ENCODE results near the gene PSMD12. TPM values are rescaled to one million over a fixed set of nuclear protein-coding genes. Genes with fewer than 3 reads are reported as not detected.

Gene PSMD12
- total and polyA plus RNA-seq, 12 donors = 28.5 to 67.1 (median 48.4) TPM

DNA sequence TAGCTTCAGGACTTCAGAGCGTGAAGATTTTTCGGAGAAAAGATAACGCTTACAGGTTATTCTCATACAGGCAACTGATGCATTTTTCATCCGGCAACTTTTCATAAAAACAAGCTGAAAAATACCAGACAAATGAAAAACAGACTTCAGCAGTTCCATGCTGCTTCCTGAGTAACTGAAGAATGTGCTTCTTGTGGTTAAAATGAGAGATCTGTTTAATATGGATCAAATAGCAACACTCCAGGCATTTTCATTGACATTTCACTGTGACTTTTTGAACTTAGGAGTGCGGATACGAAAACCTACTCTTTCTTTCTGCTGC lies 10.0 kb upstream of the PSMD12 start:
- H3K4me3 ChIP-seq = peak overlapping the region; percentile 73 to 95 (median 92)
- H3K9me3 ChIP-seq = no peaks in the 10 kb centered on the region
- WGBS, 2 donors = 28 to 40% methylated on average over 6 of the region's 6 CpGs
- no peaks in the 10 kb centered on the region for H3K36me3 ChIP-seq
- no peaks in the 10 kb centered on the region for H3K27me3 ChIP-seq
- intact Hi-C loops (cut with DNase I) = loop anchor here (2.0 to 10.0 kb wide), 11 partner anchors 46 to 312 kb away; no protein-coding TSS in a partner anchor
- ATAC-seq (no peak), DNase-seq (no peak)
- H3K4me1 ChIP-seq = peaks cover 5 to 38% (median 22%) of the 10 kb centered on the region in 9 donors
- H3K27ac ChIP-seq = peak overlapping the region; percentile 93 to 97 (median 96)
- TF ChIP-seq, protein P1, sequence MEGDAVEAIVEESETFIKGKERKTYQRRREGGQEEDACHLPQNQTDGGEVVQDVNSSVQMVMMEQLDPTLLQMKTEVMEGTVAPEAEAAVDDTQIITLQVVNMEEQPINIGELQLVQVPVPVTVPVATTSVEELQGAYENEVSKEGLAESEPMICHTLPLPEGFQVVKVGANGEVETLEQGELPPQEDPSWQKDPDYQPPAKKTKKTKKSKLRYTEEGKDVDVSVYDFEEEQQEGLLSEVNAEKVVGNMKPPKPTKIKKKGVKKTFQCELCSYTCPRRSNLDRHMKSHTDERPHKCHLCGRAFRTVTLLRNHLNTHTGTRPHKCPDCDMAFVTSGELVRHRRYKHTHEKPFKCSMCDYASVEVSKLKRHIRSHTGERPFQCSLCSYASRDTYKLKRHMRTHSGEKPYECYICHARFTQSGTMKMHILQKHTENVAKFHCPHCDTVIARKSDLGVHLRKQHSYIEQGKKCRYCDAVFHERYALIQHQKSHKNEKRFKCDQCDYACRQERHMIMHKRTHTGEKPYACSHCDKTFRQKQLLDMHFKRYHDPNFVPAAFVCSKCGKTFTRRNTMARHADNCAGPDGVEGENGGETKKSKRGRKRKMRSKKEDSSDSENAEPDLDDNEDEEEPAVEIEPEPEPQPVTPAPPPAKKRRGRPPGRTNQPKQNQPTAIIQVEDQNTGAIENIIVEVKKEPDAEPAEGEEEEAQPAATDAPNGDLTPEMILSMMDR (IDR thresholded peaks at IDR 0.05) = no peak

DNA sequence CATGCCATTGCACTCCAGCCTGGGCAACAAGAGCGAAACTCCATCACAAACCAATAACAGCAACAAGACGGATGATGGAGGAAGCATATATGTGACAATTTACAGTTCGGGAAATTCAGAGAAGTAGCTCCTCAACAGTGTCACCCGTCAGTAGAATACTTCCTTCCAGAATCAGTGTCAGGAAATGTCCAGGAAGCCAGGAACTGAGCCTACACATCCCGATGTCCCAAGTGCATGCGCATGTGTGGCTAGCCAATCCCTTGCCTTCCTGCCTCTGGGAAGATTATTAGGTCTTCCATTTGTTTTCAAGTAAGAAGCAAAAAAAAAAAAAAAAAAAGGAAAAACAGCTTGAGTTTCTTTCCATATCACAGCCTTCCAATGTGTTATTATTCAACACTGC lies 9.3 kb upstream of the PSMD12 start:
- Histone ChIP-seq H3K36me3 (no peaks in the 10 kb centered on the region), H3K4me3 (peak overlapping the region in 1 of 10 donors; percentile 75), H3K27ac (peak overlapping the region in 5 of 10 donors; percentile 94 to 97 (median 96)), H3K9me3 (no peaks in the 10 kb centered on the region), H3K4me1 (peaks cover 5 to 38% (median 22%) of the 10 kb centered on the region in 9 donors), H3K27me3 (no peaks in the 10 kb centered on the region)
- WGBS, 2 donors = 57 to 72% methylated on average over 6 of the region's 6 CpGs
- ATAC-seq (peak in 2 of 8 donors; percentile 17 to 27), DNase-seq (no peak)
- intact Hi-C loops (cut with DNase I) = loop anchor here (2.0 to 10.0 kb wide), 12 partner anchors 47 to 313 kb away; no protein-coding TSS in a partner anchor
- TF ChIP-seq, protein P1 (IDR thresholded peaks at IDR 0.05) = no peak

DNA sequence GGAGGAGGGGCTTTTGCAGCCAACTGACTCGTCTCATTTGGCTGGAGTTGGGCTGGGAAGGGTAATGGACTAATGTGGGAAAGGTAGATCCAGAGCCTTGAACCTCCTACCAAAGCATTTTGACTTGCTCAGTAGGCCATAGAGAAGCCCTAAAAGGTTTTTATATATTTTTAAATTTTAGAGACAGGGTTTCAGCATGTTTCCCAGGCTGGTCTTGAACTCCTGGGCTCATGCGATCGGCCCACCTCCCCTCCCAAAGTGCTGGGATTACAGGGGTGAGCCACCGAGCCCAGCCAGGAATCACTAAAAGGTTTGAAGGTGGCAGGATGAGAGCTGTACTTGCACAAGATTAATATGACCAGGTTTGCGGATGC lies 8.7 kb upstream of the PSMD12 start:
- TF ChIP-seq, protein P1 (IDR thresholded peaks at IDR 0.05) = no peak
- Histone ChIP-seq H3K4me3 (no peak overlapping the region), H3K4me1 (peaks cover 5 to 37% (median 22%) of the 10 kb centered on the region in 9 donors), H3K27ac (peak overlapping the region in 2 of 10 donors; percentile 58 to 96), H3K36me3 (no peaks in the 10 kb centered on the region), H3K9me3 (no peaks in the 10 kb centered on the region), H3K27me3 (no peaks in the 10 kb centered on the region)
- WGBS, 2 donors = 70 to 75% methylated on average over 5 of the region's 5 CpGs
- intact Hi-C loops (cut with DNase I) = loop anchor here (2.0 to 10.0 kb wide), 12 partner anchors 47 to 314 kb away; no protein-coding TSS in a partner anchor
- ATAC-seq (no peak), DNase-seq (no peak)

DNA sequence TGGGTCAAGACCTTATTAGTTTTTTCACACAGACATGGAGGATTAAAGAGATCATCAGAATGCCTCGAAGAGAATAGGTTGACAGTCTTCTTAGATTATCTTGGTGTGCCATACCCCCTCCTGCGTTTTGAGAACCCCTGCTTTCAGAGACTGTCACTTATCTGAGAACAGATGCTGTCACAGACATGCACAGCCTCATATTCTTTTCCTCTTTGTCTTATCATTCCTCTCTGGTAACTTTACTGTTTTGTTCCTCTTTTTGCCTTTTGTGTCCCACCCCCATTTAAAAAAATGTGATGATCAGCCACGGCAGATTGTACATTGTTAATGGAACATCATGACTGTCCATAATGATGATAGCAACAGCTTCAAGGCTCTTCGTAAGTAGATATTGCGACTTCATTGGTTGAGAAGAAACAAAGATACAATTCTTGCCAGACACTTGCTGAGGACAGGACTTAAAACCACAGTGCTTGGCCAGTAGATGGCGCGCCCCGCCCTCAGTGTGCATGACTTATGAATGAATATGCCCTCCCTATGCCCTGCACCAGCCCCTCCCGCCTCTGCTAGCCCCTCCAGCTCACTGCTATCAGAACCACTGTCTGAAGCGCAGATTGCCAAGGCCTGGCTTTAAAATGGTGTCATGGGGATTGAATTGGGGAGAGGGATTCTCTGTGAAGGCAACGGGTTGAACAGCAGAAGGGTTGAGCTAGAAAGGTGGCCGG lies 8.1 kb upstream of the PSMD12 start:
- Histone ChIP-seq H3K4me1 (peaks cover 5 to 37% (median 22%) of the 10 kb centered on the region in 9 donors), H3K27me3 (no peaks in the 10 kb centered on the region), H3K27ac (peak overlapping the region in 1 of 10 donors; percentile 58), H3K9me3 (no peaks in the 10 kb centered on the region), H3K36me3 (no peaks in the 10 kb centered on the region), H3K4me3 (no peak overlapping the region)
- WGBS, 2 donors = 9 to 13% methylated on average over 12 of the region's 12 CpGs
- intact Hi-C loops (cut with DNase I) = loop anchor here (1.0 to 10.0 kb wide), 13 partner anchors 48 to 315 kb away; no protein-coding TSS in a partner anchor
- peak; percentile 86 to 89 for DNase-seq
- ATAC-seq = peak; percentile 18 to 76 (median 60)
- TF ChIP-seq, protein P1 (IDR thresholded peaks at IDR 0.05) = peak; percentile 66 to 93 (median 89)
